Calu3 (cell line): ENCODE measurements around the gene GDF7. TPM values are rescaled to one million over a fixed set of nuclear protein-coding genes. Genes with fewer than 3 reads are reported as not detected.

Experiments
- BruUV-seq: library from RNA; stranded (reverse); fragments of 400-500 nt; replicated peaks from 2 replicates; lab custom pipeline; 2021; lab: Mats Ljungman, UMichigan
- CTCF ChIA-PET: fragments of 300-600 bp; sonication (Branson Sonifier 250); formaldehyde crosslinking; loops from one replicate; lab custom pipeline; 2022; ENCODE audit warnings: antibody characterized with exemption; lab: Charles Lee
- DNase-seq: peaks from one replicate; pipeline ENCODE4 v3.0.0; 2022
- H3K27ac Mint-ChIP-seq: one replicate; pipeline ENCODE4 v1.8.0; 2022; ENCODE audit warnings: mixed read lengths; ENCODE audit not compliant: unreplicated experiment
- H3K27me3 Mint-ChIP-seq: one replicate; pipeline ENCODE4 v1.8.0; 2022; ENCODE audit warnings: mixed read lengths; ENCODE audit not compliant: unreplicated experiment
- H3K36me3 Mint-ChIP-seq: one replicate; pipeline ENCODE4 v1.8.0; 2022; ENCODE audit warnings: mild to moderate bottlenecking, moderate library complexity, mixed read lengths; ENCODE audit not compliant: insufficient read depth, unreplicated experiment
- H3K4me1 Mint-ChIP-seq: one replicate; pipeline ENCODE4 v1.8.0; 2022; ENCODE audit warnings: mild to moderate bottlenecking, low read depth, mixed read lengths; ENCODE audit not compliant: unreplicated experiment
- H3K4me3 Mint-ChIP-seq: one replicate; pipeline ENCODE4 v1.8.0; 2022; ENCODE audit warnings: mild to moderate bottlenecking, low read depth, moderate library complexity, mixed read lengths; ENCODE audit not compliant: unreplicated experiment
- H3K9me3 Mint-ChIP-seq: one replicate; pipeline ENCODE4 v1.8.0; 2022; ENCODE audit warnings: low read depth, mixed read lengths; ENCODE audit not compliant: unreplicated experiment
- CTCF ChIP-seq: fragments of 200-600 bp; IDR thresholded peaks from one replicate; pipeline ENCODE4 v1.8.0; 2022; ENCODE audit warnings: antibody characterized with exemption; ENCODE audit not compliant: unreplicated experiment
- intact Hi-C: fragments of 100-400 bp; cut with micrococcal nuclease; formaldehyde crosslinking; loops from one replicate; pipeline ENCODE4 v1.10.0; 2022; ENCODE audit not compliant: unreplicated experiment
- total RNA-seq: library from RNA; stranded (reverse); gene quantifications from 2 replicates; pipeline ENCODE4 v1.2.3, GENCODE V29; 2022

The GDF7 gene
- total RNA-seq, 1 experiment from 2014 or later: not detected

- BruUV-seq: no TSS peak
- Mint-ChIP-seq H3K4me3 (no peak overlapping the region), H3K27me3 (no peaks in the 10 kb centered on the region), H3K9me3 (no peaks in the 10 kb centered on the region), H3K4me1 (peaks cover 23% of the 10 kb centered on the region), H3K36me3 (peaks cover 25% of the 10 kb centered on the region), H3K27ac (no peak overlapping the region)
- DNase-seq: no peak
- intact Hi-C loops: no loop called here
- no peak for TF ChIP-seq CTCF
- CTCF ChIA-PET: no interaction called here
Observed at GRCh38 chr2:20647738-20648137, 19.2 kb upstream of the GDF7 start.

GRCh38 chr2:20648206-20648605 lies 18.7 kb upstream of the GDF7 start:
- TF ChIP-seq CTCF: no peak
- H3K27ac Mint-ChIP-seq: no peak overlapping the region
- H3K27me3 Mint-ChIP-seq: no peaks in the 10 kb centered on the region
- H3K4me3 Mint-ChIP-seq: no peak overlapping the region
- BruUV-seq: no TSS peak
- H3K4me1 Mint-ChIP-seq: peaks cover 23% of the 10 kb centered on the region
- intact Hi-C loops: no loop called here
- no peak for DNase-seq
- H3K9me3 Mint-ChIP-seq: no peaks in the 10 kb centered on the region
- CTCF ChIA-PET: no interaction called here
- peaks cover 25% of the 10 kb centered on the region for H3K36me3 Mint-ChIP-seq

- Mint-ChIP-seq H3K9me3 (no peaks in the 10 kb centered on the region), H3K36me3 (peaks cover 20% of the 10 kb centered on the region), H3K4me1 (peaks cover 23% of the 10 kb centered on the region), H3K4me3 (no peak overlapping the region), H3K27ac (no peak overlapping the region), H3K27me3 (no peaks in the 10 kb centered on the region)
- intact Hi-C loops: no loop called here
- no peak for TF ChIP-seq CTCF
- CTCF ChIA-PET: no interaction called here
- BruUV-seq: no TSS peak
- DNase-seq: no peak
Observed at GRCh38 chr2:20648831-20649230, 18.1 kb upstream of the GDF7 start.

- H3K4me1 Mint-ChIP-seq: peaks cover 23% of the 10 kb centered on the region
- TF ChIP-seq CTCF: no peak
- H3K36me3 Mint-ChIP-seq: peaks cover 20% of the 10 kb centered on the region
- intact Hi-C loops: no loop called here
- peaks cover 6% of the 10 kb centered on the region for H3K27me3 Mint-ChIP-seq
- CTCF ChIA-PET: no interaction called here
- peak overlapping the region; percentile 82 for H3K4me3 Mint-ChIP-seq
- no peak for DNase-seq
- peak overlapping the region; percentile 71 for H3K27ac Mint-ChIP-seq
- no TSS peak for BruUV-seq
- no peaks in the 10 kb centered on the region for H3K9me3 Mint-ChIP-seq
Observed at GRCh38 chr2:20649576-20649975, 17.4 kb upstream of the GDF7 start.
